Neuronal stem cell (in vitro differentiated cells): ENCODE data around the gene ARMCX4.

ENCODE experiments used
- DNase-seq: peaks from one replicate; pipeline ENCODE4 v3.0.0-alpha.2; 2013; ENCODE audit warnings: low spot score
- H2AFZ ChIP-seq: one replicate; pipeline ENCODE4 v1.6.1; 2013; ENCODE audit warnings: mild to moderate bottlenecking, low read length, inconsistent platforms
- H2AK5ac ChIP-seq: 2 replicates; pipeline ENCODE4 v1.6.1; 2013; ENCODE audit warnings: low read depth, mild to moderate bottlenecking, inconsistent platforms, low read length, moderate library complexity, mixed read lengths
- H2BK120ac ChIP-seq: 2 replicates; pipeline ENCODE4 v1.6.1; 2013; ENCODE audit warnings: low read depth, mild to moderate bottlenecking, inconsistent platforms, low read length, moderate library complexity, mixed read lengths
- H2BK12ac ChIP-seq: one replicate; pipeline ENCODE4 v1.6.1; 2013; ENCODE audit warnings: low read length, inconsistent platforms
- H2BK15ac ChIP-seq: 2 replicates; pipeline ENCODE4 v1.6.1; 2013; ENCODE audit warnings: mild to moderate bottlenecking, low read length, inconsistent platforms, mixed read lengths
- H2BK5ac ChIP-seq: one replicate; pipeline ENCODE4 v1.6.1; 2013; ENCODE audit warnings: inconsistent platforms, mild to moderate bottlenecking, low read length, moderate library complexity
- H3K14ac ChIP-seq: one replicate; pipeline ENCODE4 v1.6.1; 2013; ENCODE audit warnings: low read length, inconsistent platforms
- H3K18ac ChIP-seq: 2 replicates; pipeline ENCODE4 v1.6.1; 2013; ENCODE audit warnings: low read length, inconsistent platforms
- H3K23ac ChIP-seq: 2 replicates; pipeline ENCODE4 v1.6.1; 2013; ENCODE audit warnings: low read depth, mild to moderate bottlenecking, mixed read lengths, low read length, inconsistent platforms; ENCODE audit not compliant: poor library complexity
- H3K27ac ChIP-seq: replicated peaks from 3 replicates; pipeline ENCODE4 v1.5.1; 2013; ENCODE audit warnings: low read length, inconsistent platforms
- H3K27me3 ChIP-seq, 3 experiments: 2 replicates each; pipeline ENCODE4 v1.6.1; 2013; ENCODE audit warnings: low read length in 3 of 3, mild to moderate bottlenecking in 2 of 3, inconsistent platforms in 1 of 3, low read depth in 1 of 3, mixed read lengths in 1 of 3, moderate library complexity in 1 of 3; ENCODE audit not compliant: control insufficient read depth in 3 of 3, insufficient read depth in 3 of 3
- H3K36me3 ChIP-seq, 2 donors: replicated peaks in 1 of 2; 2 replicates each; pipeline ENCODE4 v1.6.1; 2013; ENCODE audit warnings: low read length in 2 of 2; ENCODE audit not compliant: control insufficient read depth in 2 of 2, insufficient read depth in 2 of 2
- H3K4ac ChIP-seq: 2 replicates; pipeline ENCODE4 v1.6.1; 2013; ENCODE audit warnings: inconsistent platforms, mild to moderate bottlenecking, low read length, moderate library complexity
- H3K4me1 ChIP-seq, 2 donors: 1 replicate in 1 of 2; 2 replicates in 1 of 2; pipeline ENCODE4 v1.6.1; 2013; ENCODE audit warnings: low read length in 2 of 2, low read depth in 1 of 2; ENCODE audit not compliant: control insufficient read depth in 2 of 2, insufficient read depth in 1 of 2
- H3K4me2 ChIP-seq: one replicate; pipeline ENCODE4 v1.6.1; 2013; ENCODE audit warnings: mild to moderate bottlenecking, low read length, inconsistent platforms; ENCODE audit not compliant: insufficient read depth, poor library complexity, severe bottlenecking
- H3K4me3 ChIP-seq, 2 donors: 2 replicates each; pipeline ENCODE4 v1.5.1; 2013; ENCODE audit warnings: low read length in 2 of 2, mild to moderate bottlenecking in 2 of 2, inconsistent platforms in 1 of 2, moderate library complexity in 1 of 2
- H3K79me1 ChIP-seq: one replicate; pipeline ENCODE4 v1.6.1; 2013; ENCODE audit warnings: low read depth, mild to moderate bottlenecking, inconsistent platforms, low read length, moderate library complexity
- H3K9ac ChIP-seq: one replicate; pipeline ENCODE4 v1.6.1; 2013; ENCODE audit warnings: mild to moderate bottlenecking, low read depth, low read length, inconsistent platforms; ENCODE audit not compliant: poor library complexity
- H3K9me3 ChIP-seq, 2 donors: replicated peaks in 1 of 2; 2 replicates each; pipeline versions ENCODE3 to v1.6.1; 2013; ENCODE audit warnings: low read length in 2 of 2, mild to moderate bottlenecking in 2 of 2, inconsistent platforms in 1 of 2, low read depth in 1 of 2, mixed read lengths in 1 of 2, moderate library complexity in 1 of 2; ENCODE audit not compliant: control insufficient read depth in 2 of 2, insufficient read depth in 1 of 2
- H4K8ac ChIP-seq: one replicate; pipeline ENCODE4 v1.6.1; 2013; ENCODE audit warnings: low read depth, mild to moderate bottlenecking, inconsistent platforms, low read length, moderate library complexity
- H4K91ac ChIP-seq: one replicate; pipeline ENCODE4 v1.6.1; 2013; ENCODE audit warnings: low read length, low read depth, mild to moderate bottlenecking, inconsistent platforms; ENCODE audit not compliant: poor library complexity
- WGBS, 2 donors: extraction: QIAGEN DNeasy Blood & Tissue Kit; methylation state at CpG; one replicate each; pipeline ENCODE4 v1.1.7; 2013; ENCODE audit warnings: missing lambda C conversion rate in 2 of 2, mixed read lengths in 1 of 2; ENCODE audit not compliant: insufficient read length in 2 of 2, insufficient replicate concordance in 1 of 2; ENCODE audit errors: extremely low coverage in 2 of 2; 5-methylcytosine and 5-hydroxymethylcytosine counted together

Gene ARMCX4

DNA sequence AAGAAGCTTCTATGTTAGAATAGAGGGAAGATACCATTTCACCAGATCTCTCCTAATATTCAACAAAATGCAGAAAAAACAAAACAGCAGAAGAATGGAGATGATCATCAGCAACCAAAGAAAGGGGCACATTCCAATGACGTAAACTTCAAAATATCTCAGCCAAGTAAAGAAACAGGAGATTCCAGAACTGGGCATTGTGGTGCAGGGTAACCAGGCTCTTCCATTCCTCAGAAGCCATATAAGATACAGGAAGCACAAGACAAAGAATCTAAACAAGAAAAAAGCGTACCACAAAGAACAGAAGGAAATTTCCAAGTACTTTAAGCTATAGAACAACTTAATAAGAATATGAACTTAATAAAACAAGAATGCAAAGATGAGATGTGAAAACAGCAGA lies 6.9 kb upstream of the ARMCX4 start:
- Histone ChIP-seq H3K14ac (no peak overlapping the region), H2AFZ (peak overlapping the region; percentile 50), H3K27ac (no peak overlapping the region), H3K36me3 (no peaks in the 10 kb centered on the region), H3K4me3 (no peak overlapping the region), H3K9ac (no peak overlapping the region), H2BK120ac (no peak overlapping the region), H2BK15ac (no peak overlapping the region), H3K9me3 (no peaks in the 10 kb centered on the region), H3K23ac (no peak overlapping the region), H3K18ac (no peak overlapping the region), H3K4me1 (no peaks in the 10 kb centered on the region), H3K4me2 (no peak overlapping the region), H3K27me3 (no peaks in the 10 kb centered on the region), H4K8ac (no peak overlapping the region), H2BK5ac (no peak overlapping the region), H3K4ac (no peak overlapping the region), H4K91ac (no peak overlapping the region), H2BK12ac (no peak overlapping the region), H2AK5ac (no peak overlapping the region), H3K79me1 (no peaks in the 10 kb centered on the region)
- no CpG with 5 or more reads among the region's 2 CpGs for WGBS, 2 donors
- DNase-seq = no peak

DNA sequence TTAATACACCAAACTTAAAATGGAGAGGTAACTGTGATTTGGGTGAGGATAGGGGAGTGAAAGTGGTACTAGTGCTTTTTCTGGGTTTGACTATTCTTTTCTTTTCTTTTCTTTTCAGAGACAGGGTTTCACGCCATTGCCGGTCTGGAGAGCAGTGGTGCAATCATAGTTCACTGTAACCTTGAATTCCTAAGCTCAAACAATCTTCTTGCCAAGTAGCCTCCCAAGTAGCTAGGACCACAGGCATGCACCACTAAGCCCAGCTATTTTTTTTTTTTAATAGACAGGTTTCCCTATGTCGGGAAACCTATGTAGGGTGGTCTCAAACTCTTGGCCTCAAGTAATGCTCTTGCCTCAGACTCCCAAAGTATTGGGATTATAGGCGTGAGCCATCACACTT lies 3.0 kb upstream of the ARMCX4 start:
- WGBS, 2 donors = no CpG with 5 or more reads among the region's 4 CpGs

DNA sequence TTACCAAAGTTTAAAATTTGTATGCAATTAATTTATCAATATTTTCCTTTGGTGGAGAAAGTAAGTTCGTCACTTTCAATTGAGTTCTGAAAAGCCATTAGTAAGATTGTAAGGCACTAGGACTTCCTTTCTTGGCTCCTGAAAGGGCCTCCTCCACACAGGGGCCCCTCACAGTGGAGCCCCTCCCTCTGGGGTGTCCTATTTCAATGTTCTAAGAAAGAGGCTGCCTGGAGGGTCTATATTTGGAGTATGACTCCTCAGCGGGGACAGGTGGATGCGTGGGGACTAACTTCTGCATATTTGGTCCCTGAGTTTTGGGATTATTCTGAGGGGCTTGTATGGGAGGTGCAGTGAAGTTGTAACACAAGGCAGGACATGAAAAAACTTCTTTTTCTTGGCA lies 1.6 kb upstream of the ARMCX4 start:
- H3K79me1 ChIP-seq = no peaks in the 10 kb centered on the region
- H3K9ac ChIP-seq = no peak overlapping the region
- H3K9me3 ChIP-seq = no peaks in the 10 kb centered on the region
- H3K23ac ChIP-seq = no peak overlapping the region
- H2AFZ ChIP-seq = peak overlapping the region; percentile 21
- peaks cover 5 to 7% of the 10 kb centered on the region in 2 donors for H3K4me1 ChIP-seq
- peaks cover 0 to 10% of the 10 kb centered on the region in 2 donors for H3K36me3 ChIP-seq
- no peak overlapping the region for H3K14ac ChIP-seq
- H4K8ac ChIP-seq = no peak overlapping the region
- H2BK15ac ChIP-seq = no peak overlapping the region
- no peak overlapping the region for H3K4me3 ChIP-seq
- H2BK5ac ChIP-seq = no peak overlapping the region
- no peak overlapping the region for H2BK120ac ChIP-seq
- H3K27ac ChIP-seq = no peak overlapping the region
- no peak overlapping the region for H4K91ac ChIP-seq
- H2BK12ac ChIP-seq = no peak overlapping the region
- no peaks in the 10 kb centered on the region for H3K27me3 ChIP-seq
- no peak for DNase-seq
- no peak overlapping the region for H3K4me2 ChIP-seq
- no peak overlapping the region for H3K18ac ChIP-seq
- no peak overlapping the region for H2AK5ac ChIP-seq
- WGBS, 2 donors = no CpG with 5 or more reads among the region's 3 CpGs
- H3K4ac ChIP-seq = no peak overlapping the region

More for the DNA sequence above, 3.0 kb upstream of the ARMCX4 start:
- Histone ChIP-seq H3K27me3 (no peaks in the 10 kb centered on the region), H3K4me1 (peaks cover 5 to 7% of the 10 kb centered on the region in 2 donors), H3K4me2 (no peak overlapping the region), H3K23ac (no peak overlapping the region), H4K91ac (no peak overlapping the region), H3K9me3 (no peaks in the 10 kb centered on the region), H2BK5ac (no peak overlapping the region), H3K27ac (no peak overlapping the region), H2AFZ (no peak overlapping the region), H3K4me3 (no peak overlapping the region), H3K36me3 (no peaks in the 10 kb centered on the region), H2AK5ac (no peak overlapping the region), H2BK120ac (no peak overlapping the region), H3K18ac (no peak overlapping the region), H2BK12ac (no peak overlapping the region), H3K79me1 (no peaks in the 10 kb centered on the region), H2BK15ac (no peak overlapping the region), H4K8ac (no peak overlapping the region), H3K4ac (no peak overlapping the region), H3K14ac (no peak overlapping the region), H3K9ac (no peak overlapping the region)
- no peak for DNase-seq

DNA sequence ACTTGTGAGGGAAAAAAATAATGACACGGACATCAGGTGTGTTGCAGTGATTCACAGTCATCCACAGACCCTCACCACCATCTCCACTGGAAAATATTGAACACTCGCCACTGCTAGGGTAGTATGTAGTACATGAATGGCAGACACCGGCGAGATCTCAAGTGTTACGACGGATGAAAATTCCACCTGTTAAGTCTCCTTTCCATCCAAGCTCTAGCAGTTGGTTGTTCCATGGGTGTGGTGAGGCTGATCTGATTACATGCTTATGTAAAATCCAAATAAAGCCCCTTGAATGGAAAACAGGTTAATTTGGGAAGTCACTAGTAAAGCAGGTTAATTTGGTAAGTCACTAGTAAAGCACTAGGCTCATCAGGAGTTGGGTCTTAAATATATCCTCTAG lies 1.1 kb upstream of the ARMCX4 start:
- Histone ChIP-seq H3K4me1 (peaks cover 5 to 7% of the 10 kb centered on the region in 2 donors), H3K4me3 (no peak overlapping the region), H3K27ac (no peak overlapping the region), H3K14ac (no peak overlapping the region), H2BK5ac (no peak overlapping the region), H3K79me1 (no peaks in the 10 kb centered on the region), H3K27me3 (no peaks in the 10 kb centered on the region), H4K91ac (no peak overlapping the region), H2BK12ac (no peak overlapping the region), H3K9ac (no peak overlapping the region), H2BK120ac (no peak overlapping the region), H3K23ac (no peak overlapping the region), H3K4me2 (no peak overlapping the region), H3K36me3 (peaks cover under 1 to 13% of the 10 kb centered on the region in 2 donors), H2AFZ (peak overlapping the region; percentile 21), H3K9me3 (no peaks in the 10 kb centered on the region), H3K4ac (no peak overlapping the region), H3K18ac (no peak overlapping the region), H2AK5ac (no peak overlapping the region), H4K8ac (no peak overlapping the region), H2BK15ac (no peak overlapping the region)
- WGBS, 2 donors = no CpG with 5 or more reads among the region's 6 CpGs
- no peak for DNase-seq
